Hepatocyte (in vitro differentiated cells): ENCODE data around the gene C19orf18. TPM values are rescaled to one million over a fixed set of nuclear protein-coding genes. Genes with fewer than 3 reads are reported as not detected.
A peak's percentile ranks its signal among the peaks of the same experiment; 100 is the strongest.

Source experiments
- DNase-seq: peaks from one replicate; pipeline ENCODE4 v3.0.0-alpha.2; 2016; ENCODE audit warnings: low spot score
- H2AFZ ChIP-seq: fragments of 200-600 bp; sonication (generic); 2 replicates; pipeline ENCODE4 v1.6.0; 2016; ENCODE audit warnings: antibody characterized with exemption, mild to moderate bottlenecking
- H3K27ac ChIP-seq: fragments of 200-600 bp; sonication (generic); 2 replicates; pipeline ENCODE4 v1.5.1; 2016; ENCODE audit warnings: mild to moderate bottlenecking
- H3K27me3 ChIP-seq: fragments of 200-600 bp; sonication (generic); 2 replicates; pipeline ENCODE4 v1.6.1; 2016
- H3K36me3 ChIP-seq: fragments of 200-600 bp; sonication (generic); replicated peaks from 2 replicates; pipeline ENCODE4 v1.5.1; 2016; ENCODE audit warnings: low read depth; ENCODE audit not compliant: insufficient read depth
- H3K4me1 ChIP-seq: fragments of 200-600 bp; sonication (generic); 2 replicates; pipeline ENCODE4 v1.5.1; 2016; ENCODE audit warnings: mild to moderate bottlenecking, moderate library complexity; ENCODE audit not compliant: insufficient read depth
- H3K4me2 ChIP-seq: fragments of 200-600 bp; sonication (generic); 2 replicates; pipeline ENCODE4 v1.6.0; 2016
- H3K4me3 ChIP-seq: fragments of 200-600 bp; sonication (generic); 2 replicates; pipeline ENCODE4 v1.5.1; 2016; ENCODE audit warnings: mild to moderate bottlenecking
- H3K79me2 ChIP-seq: fragments of 200-600 bp; sonication (generic); 2 replicates; pipeline ENCODE4 v1.6.0; 2017; ENCODE audit warnings: mild to moderate bottlenecking
- H3K9me2 ChIP-seq: fragments of 200-600 bp; sonication (generic); replicated peaks from 2 replicates; pipeline ENCODE4 v1.6.0; 2017; ENCODE audit warnings: mild to moderate bottlenecking; ENCODE audit not compliant: insufficient read depth
- H3K9me3 ChIP-seq: fragments of 200-600 bp; sonication (generic); 2 replicates; pipeline ENCODE4 v1.5.1; 2016; ENCODE audit warnings: low read depth, mild to moderate bottlenecking
- H4K20me1 ChIP-seq: fragments of 200-600 bp; sonication (generic); 2 replicates; pipeline ENCODE4 v1.6.0; 2016; ENCODE audit warnings: mild to moderate bottlenecking; ENCODE audit not compliant: insufficient read depth, poor library complexity, severe bottlenecking
- EZH2 ChIP-seq: fragments of 200-600 bp; sonication (generic); IDR thresholded peaks from 2 replicates; pipeline ENCODE4 v1.6.1; 2016; ENCODE audit warnings: antibody characterized with exemption, mild to moderate bottlenecking, borderline replicate concordance
- EZH2phosphoT487 ChIP-seq: fragments of 200-600 bp; sonication (generic); IDR thresholded peaks from one replicate; pipeline ENCODE4 v1.6.1; 2018; ENCODE audit warnings: antibody characterized with exemption, mild to moderate bottlenecking, low read depth, moderate library complexity; ENCODE audit not compliant: unreplicated experiment, severe bottlenecking
- WGBS: methylation state at CpG from one replicate; pipeline ENCODE4 v1.1.6; 2016; ENCODE audit warnings: low lambda C conversion rate; ENCODE audit errors: missing lambda C conversion rate; 5-methylcytosine and 5-hydroxymethylcytosine counted together
- polyA plus RNA-seq: library from polyadenylated mRNA; unstranded; fragments of >200 nt; fragmentation: Nextera tagmentation; extraction: Ambion mirVana; gene quantifications from 2 replicates; pipeline ENCODE4 v1.2.1, GENCODE V29; 2016
- total RNA-seq: library from RNA; depleted of rRNA; stranded (reverse); fragments of >200 nt; gene quantifications from 2 replicates; pipeline ENCODE4 v1.2.3, GENCODE V29; 2014
- TF ChIP-seq, protein P1 (sequence below): fragments of 200-600 bp; sonication (generic); IDR thresholded peaks from 2 replicates; pipeline ENCODE4 v1.5.1; 2016; ENCODE audit warnings: antibody characterized with exemption, mild to moderate bottlenecking; ENCODE audit not compliant: poor library complexity

The C19orf18 gene
- total and polyA plus RNA-seq, 2 experiments from 2014 or later, result 0.60 to 2.0 TPM

GRCh38 chr19:57992841-57993240, 18.5 kb upstream of the C19orf18 start:
- Histone ChIP-seq H3K36me3 (peaks cover 19% of the 10 kb centered on the region), H3K4me1 (no peaks in the 10 kb centered on the region), H3K27ac (no peak overlapping the region), H3K79me2 (peaks cover 2% of the 10 kb centered on the region), H2AFZ (no peak overlapping the region), H3K27me3 (no peaks in the 10 kb centered on the region), H3K4me2 (no peak overlapping the region), H3K9me3 (peaks cover 76% of the 10 kb centered on the region), H3K9me2 (no peaks in the 10 kb centered on the region), H4K20me1 (no peaks in the 10 kb centered on the region), H3K4me3 (no peak overlapping the region)
- DNase-seq, result no peak
- TF ChIP-seq EZH2phosphoT487, result no peak
- no peak for TF ChIP-seq EZH2
- TF ChIP-seq, protein P1, sequence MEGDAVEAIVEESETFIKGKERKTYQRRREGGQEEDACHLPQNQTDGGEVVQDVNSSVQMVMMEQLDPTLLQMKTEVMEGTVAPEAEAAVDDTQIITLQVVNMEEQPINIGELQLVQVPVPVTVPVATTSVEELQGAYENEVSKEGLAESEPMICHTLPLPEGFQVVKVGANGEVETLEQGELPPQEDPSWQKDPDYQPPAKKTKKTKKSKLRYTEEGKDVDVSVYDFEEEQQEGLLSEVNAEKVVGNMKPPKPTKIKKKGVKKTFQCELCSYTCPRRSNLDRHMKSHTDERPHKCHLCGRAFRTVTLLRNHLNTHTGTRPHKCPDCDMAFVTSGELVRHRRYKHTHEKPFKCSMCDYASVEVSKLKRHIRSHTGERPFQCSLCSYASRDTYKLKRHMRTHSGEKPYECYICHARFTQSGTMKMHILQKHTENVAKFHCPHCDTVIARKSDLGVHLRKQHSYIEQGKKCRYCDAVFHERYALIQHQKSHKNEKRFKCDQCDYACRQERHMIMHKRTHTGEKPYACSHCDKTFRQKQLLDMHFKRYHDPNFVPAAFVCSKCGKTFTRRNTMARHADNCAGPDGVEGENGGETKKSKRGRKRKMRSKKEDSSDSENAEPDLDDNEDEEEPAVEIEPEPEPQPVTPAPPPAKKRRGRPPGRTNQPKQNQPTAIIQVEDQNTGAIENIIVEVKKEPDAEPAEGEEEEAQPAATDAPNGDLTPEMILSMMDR, result no peak
- WGBS, result 45% methylated on average over 1 of the region's 1 CpG

GRCh38 chr19:57978586-57979289, 4.4 kb upstream of the C19orf18 start:
- no peaks in the 10 kb centered on the region for H3K9me2 ChIP-seq
- peak overlapping the region; percentile 23 for H3K4me3 ChIP-seq
- H3K36me3 ChIP-seq, result peaks cover 45% of the 10 kb centered on the region
- H3K27me3 ChIP-seq, result no peaks in the 10 kb centered on the region
- no peak for TF ChIP-seq EZH2phosphoT487
- TF ChIP-seq EZH2, result no peak
- TF ChIP-seq, protein P1, result no peak
- no peaks in the 10 kb centered on the region for H4K20me1 ChIP-seq
- H3K4me1 ChIP-seq, result no peaks in the 10 kb centered on the region
- H3K9me3 ChIP-seq, result peaks cover 77% of the 10 kb centered on the region
- H3K27ac ChIP-seq, result no peak overlapping the region
- WGBS, result 97% methylated on average over 3 of the region's 3 CpGs
- DNase-seq, result no peak
- no peaks in the 10 kb centered on the region for H3K79me2 ChIP-seq
- no peak overlapping the region for H2AFZ ChIP-seq
- H3K4me2 ChIP-seq, result no peak overlapping the region

DNA sequence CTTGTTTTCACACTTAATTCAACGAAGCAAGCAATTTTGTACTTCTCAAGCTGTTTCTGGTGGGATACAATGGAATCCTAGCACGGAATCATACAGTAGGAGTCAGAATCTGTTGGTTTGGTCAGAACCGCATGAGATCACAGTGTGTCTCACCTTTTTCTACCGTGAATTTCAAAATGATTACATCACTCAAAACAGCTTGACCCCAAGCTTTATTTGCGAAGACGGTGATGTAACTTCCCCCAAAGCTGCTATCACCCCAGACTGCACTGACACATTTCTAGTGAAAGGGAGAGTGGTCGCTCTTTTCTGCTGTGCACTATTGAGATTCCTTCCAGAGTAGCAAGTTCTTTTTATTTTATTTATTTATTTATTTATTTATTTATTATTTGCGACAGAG, 9.6 kb downstream of the C19orf18 start:
- no peak for TF ChIP-seq EZH2
- no peaks in the 10 kb centered on the region for H3K36me3 ChIP-seq
- DNase-seq, result no peak
- no peak overlapping the region for H3K4me3 ChIP-seq
- no peaks in the 10 kb centered on the region for H3K79me2 ChIP-seq
- no peaks in the 10 kb centered on the region for H3K4me1 ChIP-seq
- no peak overlapping the region for H3K4me2 ChIP-seq
- H3K9me3 ChIP-seq, result no peaks in the 10 kb centered on the region
- H3K27me3 ChIP-seq, result no peaks in the 10 kb centered on the region
- 88% methylated on average over 8 of the region's 8 CpGs for WGBS
- no peaks in the 10 kb centered on the region for H3K9me2 ChIP-seq
- H2AFZ ChIP-seq, result no peak overlapping the region
- no peak overlapping the region for H3K27ac ChIP-seq
- no peaks in the 10 kb centered on the region for H4K20me1 ChIP-seq

DNA sequence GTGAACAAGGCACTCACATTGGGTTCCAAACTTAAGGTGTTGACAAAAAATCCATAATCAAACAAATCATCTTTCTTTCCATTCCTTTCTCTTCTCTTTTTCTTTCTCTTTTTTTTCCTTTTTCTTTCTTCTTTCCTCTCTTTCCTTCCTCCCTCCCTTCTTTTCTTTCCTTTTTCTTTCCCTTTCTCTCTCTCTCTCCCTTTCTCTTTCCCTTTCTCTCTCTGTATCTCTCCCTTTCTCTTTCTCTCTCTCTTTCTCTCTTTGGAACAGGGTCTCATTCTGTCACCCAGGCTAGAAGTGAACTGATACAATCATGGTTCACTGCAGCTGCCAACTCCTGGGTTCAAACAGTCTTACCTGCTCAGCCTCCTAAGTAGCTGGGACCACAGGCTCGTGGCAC, 12.5 kb downstream of the C19orf18 start:
- H3K4me3 ChIP-seq, result no peak overlapping the region
- no peaks in the 10 kb centered on the region for H3K27me3 ChIP-seq
- no peaks in the 10 kb centered on the region for H3K36me3 ChIP-seq
- H3K79me2 ChIP-seq, result no peaks in the 10 kb centered on the region
- H3K9me3 ChIP-seq, result no peaks in the 10 kb centered on the region
- no peak overlapping the region for H3K4me2 ChIP-seq
- TF ChIP-seq EZH2phosphoT487 (no peak), EZH2 (no peak)
- TF ChIP-seq, protein P1, result no peak
- no peaks in the 10 kb centered on the region for H4K20me1 ChIP-seq
- H3K9me2 ChIP-seq, result no peaks in the 10 kb centered on the region
- H3K4me1 ChIP-seq, result no peaks in the 10 kb centered on the region
- H2AFZ ChIP-seq, result no peak overlapping the region
- WGBS, result 73% methylated on average over 1 of the region's 1 CpG
- no peak overlapping the region for H3K27ac ChIP-seq
- DNase-seq, result no peak
